K562 (cell line): ENCODE data around the gene ACSS2. TPM values are rescaled to one million over a fixed set of nuclear protein-coding genes. Genes with fewer than 3 reads are reported as not detected.
A peak's percentile ranks its signal among the peaks of the same experiment; 100 is the strongest.

ENCODE experiments used
- ARID1B ChIP-seq: fragments of 450-650 bp; IDR thresholded peaks from 2 replicates; pipeline ENCODE4 v1.6.1; 2016; ENCODE audit warnings: antibody characterized with exemption, mild to moderate bottlenecking, inconsistent platforms
- CAMTA2 ChIP-seq: fragments of 250-450 bp; sonication (Bioruptor Pico); conservative IDR thresholded peaks from 2 replicates; pipeline ENCODE4 v1.5.1; 2022
- CBX3 ChIP-seq, 2 experiments: IDR thresholded peaks; 1 replicate in 1 of 2; 2 replicates in 1 of 2; pipeline ENCODE4 v1.6.1; 2012; ENCODE audit warnings: inconsistent platforms in 2 of 2, low read length in 2 of 2, borderline replicate concordance in 1 of 2, control low read depth in 1 of 2
- DPF2 ChIP-seq: fragments of 450-650 bp; IDR thresholded peaks from 2 replicates; pipeline ENCODE4 v1.6.1; 2016
- KDM1A ChIP-seq, 2 experiments: fragments of 450-650 bp; IDR thresholded peaks; 2 replicates each; pipeline ENCODE4 v1.6.1; 2016; ENCODE audit warnings: mild to moderate bottlenecking in 2 of 2
- NCOR1 ChIP-seq: fragments of 450-650 bp; IDR thresholded peaks from 2 replicates; pipeline ENCODE4 v1.6.1; 2016; ENCODE audit warnings: mild to moderate bottlenecking, moderate library complexity
- NFE2 ChIP-seq: IDR thresholded peaks from 2 replicates; pipeline ENCODE4 v1.6.1; 2014; ENCODE audit warnings: antibody characterized with exemption, low read depth
- TCF3 ChIP-seq: sonication (generic); formaldehyde crosslinking; IDR thresholded peaks from 2 replicates; pipeline ENCODE4 v1.4.0; 2020; ENCODE audit warnings: mild to moderate bottlenecking, missing genetic modification reagents
- XRCC3 ChIP-seq: fragments of 450-650 bp; IDR thresholded peaks from 2 replicates; pipeline ENCODE4 v1.6.1; 2017; ENCODE audit warnings: mild to moderate bottlenecking, moderate library complexity
- polyA plus RNA-seq, 8 experiments: library from polyadenylated mRNA; depleted of rRNA in 4 of 8; stranded (reverse) in 5 of 8; unstranded in 3 of 8; fragments of >200 nt; fragmentation: Nextera tagmentation in 2 of 8; fragmentation: Illumina TruSeq in 1 of 8; extraction: Ambion mirVana in 2 of 8; extraction: Trizol in 1 of 8; gene quantifications; 2 replicates each; pipeline versions ENCODE4 v1.2.1 to v1.2.3, GENCODE V29; 2011 to 2014; ENCODE audit warnings: inconsistent platforms in 1 of 8, missing spikeins in 1 of 8
- total RNA-seq, 7 experiments: library from RNA; depleted of rRNA in 6 of 7; stranded (reverse); fragments of >200 nt in 6 of 7; fragmentation: Illumina TruSeq in 2 of 7; extraction: Trizol in 2 of 7; gene quantifications; 2 replicates each; pipeline versions ENCODE4 v1.2.1 to v1.2.3, GENCODE V29; 2011 to 2021; ENCODE audit warnings: low replicate concordance in 1 of 7
- TF ChIP-seq, protein P1 (sequence below): sonication (generic); IDR thresholded peaks from 2 replicates; pipeline ENCODE4 v1.6.1; 2016
- TF ChIP-seq, protein P2 (sequence below): fragments of 450-650 bp; IDR thresholded peaks from 2 replicates; pipeline ENCODE4 v1.6.1; 2018; ENCODE audit not compliant: partially characterized antibody
- TF ChIP-seq, protein P3 (sequence below): fragments of 250-450 bp; sonication (Bioruptor Pico); IDR thresholded peaks from 2 replicates; pipeline ENCODE4 v1.8.0; 2021; ENCODE audit warnings: borderline replicate concordance, mild to moderate bottlenecking, moderate library complexity; ENCODE audit not compliant: poor library complexity, severe bottlenecking
- TF ChIP-seq, protein P4 (sequence below): fragments of 200-400 bp; formaldehyde crosslinking; IDR thresholded peaks from 2 replicates; pipeline ENCODE4 v1.6.1; 2017; ENCODE audit warnings: mild to moderate bottlenecking, low read depth, low read length, moderate library complexity
- TF ChIP-seq, protein P5 (sequence below): fragments of 450-650 bp; IDR thresholded peaks from 2 replicates; pipeline ENCODE4 v1.7.1; 2018; ENCODE audit warnings: mild to moderate bottlenecking, low read depth; ENCODE audit not compliant: partially characterized antibody
- TF ChIP-seq, protein P6 (sequence below): fragments of 450-650 bp; IDR thresholded peaks from 2 replicates; pipeline ENCODE4 v1.6.1; 2016

ACSS2 gene
- total and polyA plus RNA-seq, 9 of the 15 experiments (the other 6 are each of a cell fraction or from before 2014, with no cell fraction given), result 21.9 to 246 (median 66.2) TPM

DNA sequence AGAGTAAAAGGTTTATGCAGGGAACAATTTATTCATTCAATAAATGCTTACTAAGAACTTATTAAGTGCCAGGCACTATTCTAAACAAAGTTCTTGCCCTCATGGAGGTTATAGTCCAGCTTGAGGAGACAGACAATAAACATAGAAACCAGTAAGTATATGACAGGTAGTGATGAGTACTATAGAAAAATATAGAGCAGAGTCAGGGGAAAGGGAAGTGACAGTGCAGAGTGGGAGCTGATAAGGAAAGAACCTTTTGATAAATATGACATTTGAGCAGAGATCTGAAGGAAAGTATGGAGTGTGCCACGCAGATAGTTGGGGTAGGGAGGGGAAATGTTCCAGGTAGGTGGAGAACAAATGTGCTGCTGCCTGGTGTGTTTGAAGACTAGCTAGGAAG lies 12.1 kb downstream of the ACSS2 start (continued):
- TF ChIP-seq, protein P1, sequence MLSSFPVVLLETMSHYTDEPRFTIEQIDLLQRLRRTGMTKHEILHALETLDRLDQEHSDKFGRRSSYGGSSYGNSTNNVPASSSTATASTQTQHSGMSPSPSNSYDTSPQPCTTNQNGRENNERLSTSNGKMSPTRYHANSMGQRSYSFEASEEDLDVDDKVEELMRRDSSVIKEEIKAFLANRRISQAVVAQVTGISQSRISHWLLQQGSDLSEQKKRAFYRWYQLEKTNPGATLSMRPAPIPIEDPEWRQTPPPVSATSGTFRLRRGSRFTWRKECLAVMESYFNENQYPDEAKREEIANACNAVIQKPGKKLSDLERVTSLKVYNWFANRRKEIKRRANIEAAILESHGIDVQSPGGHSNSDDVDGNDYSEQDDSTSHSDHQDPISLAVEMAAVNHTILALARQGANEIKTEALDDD, result peak; percentile 91
- TF ChIP-seq KDM1A (IDR thresholded peaks at IDR 0.05), result peak; percentile 79 to 83
- TF ChIP-seq NFE2, result peak; percentile 83
- peak in 1 of 2 experiments; percentile 94; a peak in 1 of 3 replicates for TF ChIP-seq CBX3 (IDR thresholded peaks at IDR 0.05; ENCODE audit: borderline replicate concordance in 1 of 2, low read length in 2 of 2)
- TF ChIP-seq XRCC3, result peak; percentile 89; the same call in 1 of the 2 replicates
- TF ChIP-seq, protein P2, sequence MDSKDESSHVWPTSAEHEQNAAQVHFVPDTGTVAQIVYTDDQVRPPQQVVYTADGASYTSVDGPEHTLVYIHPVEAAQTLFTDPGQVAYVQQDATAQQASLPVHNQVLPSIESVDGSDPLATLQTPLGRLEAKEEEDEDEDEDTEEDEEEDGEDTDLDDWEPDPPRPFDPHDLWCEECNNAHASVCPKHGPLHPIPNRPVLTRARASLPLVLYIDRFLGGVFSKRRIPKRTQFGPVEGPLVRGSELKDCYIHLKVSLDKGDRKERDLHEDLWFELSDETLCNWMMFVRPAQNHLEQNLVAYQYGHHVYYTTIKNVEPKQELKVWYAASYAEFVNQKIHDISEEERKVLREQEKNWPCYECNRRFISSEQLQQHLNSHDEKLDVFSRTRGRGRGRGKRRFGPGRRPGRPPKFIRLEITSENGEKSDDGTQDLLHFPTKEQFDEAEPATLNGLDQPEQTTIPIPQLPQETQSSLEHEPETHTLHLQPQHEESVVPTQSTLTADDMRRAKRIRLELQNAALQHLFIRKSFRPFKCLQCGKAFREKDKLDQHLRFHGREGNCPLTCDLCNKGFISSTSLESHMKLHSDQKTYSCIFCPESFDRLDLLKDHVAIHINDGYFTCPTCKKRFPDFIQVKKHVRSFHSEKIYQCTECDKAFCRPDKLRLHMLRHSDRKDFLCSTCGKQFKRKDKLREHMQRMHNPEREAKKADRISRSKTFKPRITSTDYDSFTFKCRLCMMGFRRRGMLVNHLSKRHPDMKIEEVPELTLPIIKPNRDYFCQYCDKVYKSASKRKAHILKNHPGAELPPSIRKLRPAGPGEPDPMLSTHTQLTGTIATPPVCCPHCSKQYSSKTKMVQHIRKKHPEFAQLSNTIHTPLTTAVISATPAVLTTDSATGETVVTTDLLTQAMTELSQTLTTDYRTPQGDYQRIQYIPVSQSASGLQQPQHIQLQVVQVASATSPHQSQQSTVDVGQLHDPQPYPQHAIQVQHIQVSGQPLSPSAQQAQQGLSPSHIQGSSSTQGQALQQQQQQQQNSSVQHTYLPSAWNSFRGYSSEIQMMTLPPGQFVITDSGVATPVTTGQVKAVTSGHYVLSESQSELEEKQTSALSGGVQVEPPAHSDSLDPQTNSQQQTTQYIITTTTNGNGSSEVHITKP, result peak; percentile 86
- TF ChIP-seq, protein P3, sequence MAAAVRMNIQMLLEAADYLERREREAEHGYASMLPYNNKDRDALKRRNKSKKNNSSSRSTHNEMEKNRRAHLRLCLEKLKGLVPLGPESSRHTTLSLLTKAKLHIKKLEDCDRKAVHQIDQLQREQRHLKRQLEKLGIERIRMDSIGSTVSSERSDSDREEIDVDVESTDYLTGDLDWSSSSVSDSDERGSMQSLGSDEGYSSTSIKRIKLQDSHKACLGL (CRISPR knock-in tag), result no peak
- TF ChIP-seq DPF2, result peak; percentile 96
- TF ChIP-seq TCF3 (CRISPR knock-in tag), result peak; percentile 89
- peak; percentile 84 for TF ChIP-seq NCOR1
- TF ChIP-seq, protein P4, sequence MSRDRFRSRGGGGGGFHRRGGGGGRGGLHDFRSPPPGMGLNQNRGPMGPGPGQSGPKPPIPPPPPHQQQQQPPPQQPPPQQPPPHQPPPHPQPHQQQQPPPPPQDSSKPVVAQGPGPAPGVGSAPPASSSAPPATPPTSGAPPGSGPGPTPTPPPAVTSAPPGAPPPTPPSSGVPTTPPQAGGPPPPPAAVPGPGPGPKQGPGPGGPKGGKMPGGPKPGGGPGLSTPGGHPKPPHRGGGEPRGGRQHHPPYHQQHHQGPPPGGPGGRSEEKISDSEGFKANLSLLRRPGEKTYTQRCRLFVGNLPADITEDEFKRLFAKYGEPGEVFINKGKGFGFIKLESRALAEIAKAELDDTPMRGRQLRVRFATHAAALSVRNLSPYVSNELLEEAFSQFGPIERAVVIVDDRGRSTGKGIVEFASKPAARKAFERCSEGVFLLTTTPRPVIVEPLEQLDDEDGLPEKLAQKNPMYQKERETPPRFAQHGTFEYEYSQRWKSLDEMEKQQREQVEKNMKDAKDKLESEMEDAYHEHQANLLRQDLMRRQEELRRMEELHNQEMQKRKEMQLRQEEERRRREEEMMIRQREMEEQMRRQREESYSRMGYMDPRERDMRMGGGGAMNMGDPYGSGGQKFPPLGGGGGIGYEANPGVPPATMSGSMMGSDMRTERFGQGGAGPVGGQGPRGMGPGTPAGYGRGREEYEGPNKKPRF, result no peak
- peak; percentile 96 for TF ChIP-seq ARID1B
- TF ChIP-seq CAMTA2 (CRISPR knock-in tag), result no peak
- TF ChIP-seq, protein P5, sequence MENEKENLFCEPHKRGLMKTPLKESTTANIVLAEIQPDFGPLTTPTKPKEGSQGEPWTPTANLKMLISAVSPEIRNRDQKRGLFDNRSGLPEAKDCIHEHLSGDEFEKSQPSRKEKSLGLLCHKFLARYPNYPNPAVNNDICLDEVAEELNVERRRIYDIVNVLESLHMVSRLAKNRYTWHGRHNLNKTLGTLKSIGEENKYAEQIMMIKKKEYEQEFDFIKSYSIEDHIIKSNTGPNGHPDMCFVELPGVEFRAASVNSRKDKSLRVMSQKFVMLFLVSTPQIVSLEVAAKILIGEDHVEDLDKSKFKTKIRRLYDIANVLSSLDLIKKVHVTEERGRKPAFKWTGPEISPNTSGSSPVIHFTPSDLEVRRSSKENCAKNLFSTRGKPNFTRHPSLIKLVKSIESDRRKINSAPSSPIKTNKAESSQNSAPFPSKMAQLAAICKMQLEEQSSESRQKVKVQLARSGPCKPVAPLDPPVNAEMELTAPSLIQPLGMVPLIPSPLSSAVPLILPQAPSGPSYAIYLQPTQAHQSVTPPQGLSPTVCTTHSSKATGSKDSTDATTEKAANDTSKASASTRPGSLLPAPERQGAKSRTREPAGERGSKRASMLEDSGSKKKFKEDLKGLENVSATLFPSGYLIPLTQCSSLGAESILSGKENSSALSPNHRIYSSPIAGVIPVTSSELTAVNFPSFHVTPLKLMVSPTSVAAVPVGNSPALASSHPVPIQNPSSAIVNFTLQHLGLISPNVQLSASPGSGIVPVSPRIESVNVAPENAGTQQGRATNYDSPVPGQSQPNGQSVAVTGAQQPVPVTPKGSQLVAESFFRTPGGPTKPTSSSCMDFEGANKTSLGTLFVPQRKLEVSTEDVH, result peak; percentile 66
- TF ChIP-seq, protein P6, sequence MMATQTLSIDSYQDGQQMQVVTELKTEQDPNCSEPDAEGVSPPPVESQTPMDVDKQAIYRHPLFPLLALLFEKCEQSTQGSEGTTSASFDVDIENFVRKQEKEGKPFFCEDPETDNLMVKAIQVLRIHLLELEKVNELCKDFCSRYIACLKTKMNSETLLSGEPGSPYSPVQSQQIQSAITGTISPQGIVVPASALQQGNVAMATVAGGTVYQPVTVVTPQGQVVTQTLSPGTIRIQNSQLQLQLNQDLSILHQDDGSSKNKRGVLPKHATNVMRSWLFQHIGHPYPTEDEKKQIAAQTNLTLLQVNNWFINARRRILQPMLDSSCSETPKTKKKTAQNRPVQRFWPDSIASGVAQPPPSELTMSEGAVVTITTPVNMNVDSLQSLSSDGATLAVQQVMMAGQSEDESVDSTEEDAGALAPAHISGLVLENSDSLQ, result peak; percentile 85
